Measurements from ENCODE around the gene MGME1. TPM values are rescaled to one million over a fixed set of nuclear protein-coding genes. Genes with fewer than 3 reads are reported as not detected.

MGME1 gene
- total RNA-seq, 6 experiments from 2014 or later = 12.7 to 19.2 (median 17.9) TPM

GRCh38 chr20:17936761-17937732 lies 31.8 kb upstream of the MGME1 start:
- peak; percentile 38 for DNase-seq
- Mint-ChIP-seq H3K27me3 (ENCODE audit: insufficient read depth) (no peaks in the 10 kb centered on the region), H3K27ac (peak overlapping the region; percentile 50), H3K9me3 (peaks cover 4% of the 10 kb centered on the region), H3K36me3 (ENCODE audit: low read depth) (peaks cover 16% of the 10 kb centered on the region), H3K4me3 (peak overlapping the region; percentile 14), H3K4me1 (ENCODE audit: low read depth) (peaks cover 42% of the 10 kb centered on the region)
- TF ChIP-seq CTCF (IDR thresholded peaks at IDR 0.05) = no peak

GRCh38 chr20:17938871-17939619 lies 29.8 kb upstream of the MGME1 start:
- peak; percentile 49 for DNase-seq
- peaks cover 42% of the 10 kb centered on the region for H3K4me1 Mint-ChIP-seq (ENCODE audit: low read depth)

GRCh38 chr20:17939622-17940223 lies 29.1 kb upstream of the MGME1 start:
- Mint-ChIP-seq H3K27me3 (ENCODE audit: insufficient read depth) (no peaks in the 10 kb centered on the region; the same call in 1 of the 2 replicates), H3K4me3 (no peak overlapping the region), H3K36me3 (ENCODE audit: low read depth) (peaks cover 33% of the 10 kb centered on the region), H3K9me3 (no peaks in the 10 kb centered on the region), H3K4me1 (ENCODE audit: low read depth) (peaks cover 42% of the 10 kb centered on the region), H3K27ac (peak overlapping the region; percentile 57)
- DNase-seq = no peak
- TF ChIP-seq CTCF (IDR thresholded peaks at IDR 0.05) = no peak

More at GRCh38 chr20:17938871-17939619, 29.8 kb upstream of the MGME1 start:
- TF ChIP-seq CTCF (IDR thresholded peaks at IDR 0.05) = peak; percentile 89
- Mint-ChIP-seq H3K27ac (peak overlapping the region; percentile 57), H3K27me3 (ENCODE audit: insufficient read depth) (no peaks in the 10 kb centered on the region), H3K4me3 (no peak overlapping the region), H3K36me3 (ENCODE audit: low read depth) (peaks cover 31% of the 10 kb centered on the region), H3K9me3 (no peaks in the 10 kb centered on the region)

- Mint-ChIP-seq H3K27ac (peak overlapping the region; percentile 57), H3K9me3 (no peaks in the 10 kb centered on the region), H3K36me3 (ENCODE audit: low read depth) (peaks cover 39% of the 10 kb centered on the region), H3K4me1 (ENCODE audit: low read depth) (peaks cover 42% of the 10 kb centered on the region), H3K4me3 (no peak overlapping the region), H3K27me3 (ENCODE audit: insufficient read depth) (no peaks in the 10 kb centered on the region; the same call in 1 of the 2 replicates)
- DNase-seq = no peak
- no peak for TF ChIP-seq CTCF (IDR thresholded peaks at IDR 0.05)
Observed at GRCh38 chr20:17940224-17940971, 28.4 kb upstream of the MGME1 start.

All from HFFc6 (cell line).